HG03342 (cell line): ENCODE data around the gene TMPRSS13.
"Not testable (repeated sequence)": the region's sequence is repeated elsewhere in the genome, so short reads cannot be mapped to it uniquely, and the experiment has no call there.

ENCODE experiments used
- ATAC-seq: cut with Tn5 transposase; IDR thresholded peaks from one replicate; pipeline ENCODE4 v1.9.1; 2021; ENCODE audit warnings: mild to moderate bottlenecking, moderate library complexity; ENCODE audit not compliant: unreplicated experiment

Gene TMPRSS13

DNA sequence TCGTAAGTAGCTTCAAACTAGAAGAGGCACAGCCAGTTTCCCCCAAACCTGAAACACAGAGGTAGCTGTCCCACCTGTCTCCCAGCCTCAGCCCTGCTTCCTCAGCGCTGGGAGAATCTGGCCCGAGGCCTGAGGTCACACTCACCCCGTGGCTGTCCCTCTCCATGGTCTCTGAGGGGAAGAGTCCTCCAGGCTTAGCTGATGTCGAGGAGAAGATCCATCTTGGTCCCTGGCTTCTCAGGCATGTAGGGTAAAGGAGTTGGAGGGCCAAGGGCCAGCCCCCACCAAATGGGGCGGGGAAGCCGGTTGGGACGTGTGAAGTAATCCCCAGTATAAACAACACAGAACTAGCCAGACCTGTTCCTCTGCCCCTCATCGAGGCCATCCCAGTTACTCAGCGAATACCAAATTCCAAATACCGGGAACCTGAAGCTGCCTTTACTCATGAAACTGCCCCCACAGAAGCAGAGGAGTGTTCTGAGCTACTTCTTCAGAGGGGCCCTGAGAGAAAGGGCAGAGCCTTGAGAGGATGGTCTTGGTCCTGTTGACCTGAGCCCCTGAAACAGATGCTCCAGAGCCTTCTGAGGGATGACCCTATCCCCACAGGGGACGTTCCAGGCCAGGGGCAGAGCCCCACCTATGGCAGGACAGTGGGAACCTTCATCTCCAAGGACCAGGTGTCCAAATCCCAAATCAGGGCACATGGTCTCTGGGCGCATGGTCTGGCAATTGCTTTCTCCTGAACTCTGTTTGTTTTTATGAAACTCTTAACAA, at the start of gene TMPRSS13:
TMPRSS13 (minus strand) TSS at position 261 of the 774 bp plus-strand sequence; CDS start at position 166, 95 bp downstream.
- no peak for ATAC-seq

DNA sequence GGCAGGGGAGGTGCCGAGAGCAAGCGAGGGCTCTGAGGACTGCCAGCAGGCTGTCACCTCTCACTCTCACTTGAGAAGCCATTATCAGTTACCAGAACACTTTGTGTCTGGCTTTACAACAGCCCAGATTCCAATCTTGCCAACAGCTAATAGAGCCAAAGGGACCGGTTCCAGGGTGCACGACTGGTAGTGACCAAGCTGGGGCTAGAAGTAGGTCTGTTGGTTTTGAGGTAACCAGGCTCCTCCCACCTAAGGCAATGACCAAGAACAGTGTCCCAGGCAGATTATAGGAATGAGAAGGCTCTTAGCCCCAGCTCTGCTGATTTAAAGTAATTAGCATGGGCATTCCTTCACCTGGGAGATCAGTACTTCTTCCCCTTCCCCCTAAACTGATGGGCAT, 49.8 kb upstream of the TMPRSS13 start:
- ATAC-seq = no peak

DNA sequence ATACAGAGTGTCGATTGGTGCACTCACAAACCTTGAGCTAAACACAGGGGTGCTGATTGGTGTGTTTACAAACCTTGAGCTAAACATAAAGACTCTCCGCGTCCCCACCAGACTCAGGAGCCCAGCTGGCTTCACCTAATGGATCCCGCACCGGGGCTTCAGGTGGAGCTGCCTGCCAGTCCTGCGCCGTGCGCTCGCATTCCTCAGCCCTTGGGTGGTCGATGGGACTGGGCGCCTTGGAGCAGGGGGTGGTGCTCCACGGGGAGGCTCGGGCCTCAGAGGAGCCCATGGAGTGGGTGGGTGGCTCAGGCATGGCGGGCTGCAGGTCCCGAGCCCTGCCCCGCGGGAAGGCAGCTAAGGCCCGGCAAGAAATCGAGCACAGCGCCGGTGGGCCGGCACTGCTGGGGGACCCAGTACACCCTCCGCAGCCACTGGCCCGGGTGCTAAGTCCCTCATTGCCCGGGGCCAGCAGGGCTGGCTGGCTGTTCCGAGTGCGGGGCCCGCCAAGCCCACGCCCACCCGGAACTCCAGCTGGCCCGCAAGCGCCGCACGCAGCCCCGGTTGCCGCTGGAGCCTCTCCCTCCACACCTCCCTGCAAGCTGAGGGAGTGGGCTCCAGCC, 49.2 kb upstream of the TMPRSS13 start:
- not testable (repeated sequence) for ATAC-seq

DNA sequence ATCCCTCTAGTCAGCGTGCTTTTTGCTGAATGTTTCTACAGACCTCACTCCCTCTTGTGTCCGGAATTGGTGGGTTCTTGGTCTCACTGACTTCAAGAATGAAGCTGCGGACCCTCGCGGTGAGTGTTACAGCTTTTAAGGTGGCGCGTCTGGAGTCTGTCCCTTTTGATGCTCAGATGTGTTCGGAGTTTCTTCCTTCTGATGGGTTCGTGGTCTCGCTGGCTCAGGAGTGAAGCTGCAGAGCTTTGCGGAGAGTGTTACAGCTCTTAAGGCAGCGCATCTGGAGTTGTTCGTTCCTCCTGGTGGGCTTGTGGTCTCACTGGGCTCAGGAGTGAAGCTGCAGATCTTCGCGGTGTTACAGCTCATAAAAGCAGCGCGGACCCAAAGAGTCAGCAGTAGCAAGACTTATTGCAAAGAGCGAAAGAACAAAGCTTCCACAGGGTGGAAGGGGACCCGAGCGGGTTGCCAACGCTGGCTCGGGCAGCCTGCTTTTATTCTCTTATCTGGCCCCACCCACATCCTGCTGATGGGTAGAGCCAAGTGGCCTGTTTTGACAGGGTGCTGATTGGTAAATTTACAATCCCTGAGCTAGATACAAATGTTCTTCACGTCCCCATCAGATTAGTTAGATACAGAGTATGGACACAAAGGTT, 48.5 kb upstream of the TMPRSS13 start:
- ATAC-seq = not testable (repeated sequence)

DNA sequence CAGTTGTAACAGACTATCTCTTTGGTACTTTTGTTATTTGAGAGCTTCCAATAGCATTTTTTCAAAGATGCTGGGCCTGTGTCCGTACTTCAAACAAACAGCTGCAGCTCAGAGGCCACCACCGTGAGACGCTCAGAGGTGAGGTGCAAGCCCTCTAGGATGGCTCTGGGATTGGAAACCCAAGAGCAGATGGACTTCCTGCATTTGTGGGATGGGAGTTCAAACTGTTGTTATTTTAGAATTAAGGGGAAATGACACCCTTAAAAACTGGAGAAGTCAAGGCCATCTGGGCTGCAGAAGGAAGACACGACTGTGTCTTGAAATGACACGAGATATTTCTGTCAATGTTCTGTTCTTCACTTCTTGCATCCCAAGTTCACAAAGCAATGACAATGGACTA, 47.8 kb upstream of the TMPRSS13 start:
- ATAC-seq = no peak

DNA sequence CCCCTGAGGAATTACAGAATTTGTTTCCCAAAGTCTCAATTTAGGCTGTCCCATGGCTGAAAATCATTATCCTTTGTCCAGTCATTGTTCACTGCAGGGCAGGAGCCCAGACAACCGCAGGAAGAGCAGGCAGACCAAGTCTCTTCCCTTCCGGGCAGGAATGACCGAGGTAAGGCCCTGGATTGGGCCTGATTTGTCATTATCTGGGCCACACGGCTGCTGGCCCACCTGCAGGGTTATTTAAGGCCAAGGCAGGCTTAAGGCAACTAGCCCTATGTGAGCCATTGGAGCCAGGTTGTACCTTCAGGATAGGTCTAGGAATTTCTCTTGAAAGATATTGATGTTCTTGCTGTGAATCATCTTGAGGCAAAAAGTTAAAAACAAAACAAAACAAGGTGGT, 47.2 kb upstream of the TMPRSS13 start:
- no peak for ATAC-seq

DNA sequence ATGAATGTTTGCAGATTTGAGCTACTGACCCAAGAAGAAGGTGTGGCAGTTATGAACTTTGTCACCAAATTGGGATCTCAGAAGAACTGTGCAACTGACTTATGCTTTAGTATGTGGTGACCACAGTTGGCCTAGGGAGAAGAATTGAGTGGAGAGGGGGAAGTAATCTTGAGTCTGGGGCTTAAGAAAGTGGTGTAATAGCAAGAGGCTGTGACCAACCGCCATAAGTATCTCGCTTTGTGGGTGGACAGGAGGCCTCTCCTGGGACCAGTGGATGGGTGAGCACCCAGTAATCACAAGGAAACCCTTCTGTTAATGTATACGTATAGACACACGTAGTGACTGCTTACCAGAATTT, 44.3 kb upstream of the TMPRSS13 start:
- ATAC-seq = no peak

DNA sequence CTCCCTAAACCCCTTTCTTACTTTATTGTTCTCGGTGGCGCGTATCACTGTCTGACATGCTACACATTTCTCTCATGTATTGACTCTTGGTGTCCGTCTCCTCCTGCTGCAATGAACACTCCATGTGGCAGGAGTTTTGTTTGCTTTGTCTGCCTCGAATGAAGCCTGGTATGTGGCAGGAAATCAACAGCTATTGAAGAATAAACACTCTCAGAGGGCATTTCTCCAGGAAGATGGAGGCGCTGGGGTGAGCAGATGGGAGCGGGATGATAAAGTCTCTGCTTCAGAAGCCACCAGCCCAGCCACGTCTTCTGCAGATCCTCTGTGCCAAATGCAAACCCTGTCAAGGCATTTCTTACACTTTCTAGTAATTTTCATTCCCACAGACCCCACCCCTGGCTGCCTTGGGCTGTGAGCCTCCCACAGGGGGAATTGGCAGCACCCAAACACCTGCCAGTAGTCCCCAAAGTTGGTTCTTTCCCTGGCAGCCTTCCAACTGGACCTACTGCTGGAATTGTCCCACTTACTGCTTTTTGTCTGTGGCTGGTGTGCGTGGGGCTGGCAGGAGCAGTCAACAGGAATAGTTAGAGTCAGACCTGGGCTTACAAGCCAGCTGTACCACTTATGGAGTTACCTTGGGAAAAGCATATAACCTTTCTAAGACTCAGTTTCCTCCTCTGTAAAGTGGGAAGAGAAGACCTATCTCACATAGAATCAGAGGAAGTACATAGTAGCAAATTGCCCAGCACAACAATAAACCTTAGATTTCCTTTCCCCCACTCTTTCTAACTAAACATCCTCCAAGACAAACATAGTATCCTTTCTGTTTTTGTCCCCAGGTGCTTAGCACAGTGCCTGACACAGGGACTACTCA, 43.7 kb upstream of the TMPRSS13 start:
- ATAC-seq = no peak

DNA sequence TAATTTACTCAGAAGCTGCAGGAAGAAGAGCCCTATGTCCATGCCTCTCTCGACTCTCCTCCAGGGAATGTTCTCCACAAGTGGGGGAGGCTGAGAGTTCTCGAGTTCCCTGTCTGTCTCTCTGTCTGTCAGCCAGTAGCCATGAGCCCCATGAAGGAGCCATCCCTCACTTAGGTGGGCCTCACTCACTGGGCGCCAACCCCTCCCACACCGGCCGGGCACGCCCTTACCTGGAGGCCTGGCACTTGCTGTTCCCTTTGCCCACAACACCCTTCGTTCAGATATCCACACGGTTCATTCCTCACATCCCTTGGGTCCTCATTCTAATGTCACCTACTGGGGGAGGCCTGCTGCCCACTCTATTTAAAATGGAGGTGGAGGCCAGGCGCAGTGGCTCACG, 42.8 kb upstream of the TMPRSS13 start:
- ATAC-seq = no peak

DNA sequence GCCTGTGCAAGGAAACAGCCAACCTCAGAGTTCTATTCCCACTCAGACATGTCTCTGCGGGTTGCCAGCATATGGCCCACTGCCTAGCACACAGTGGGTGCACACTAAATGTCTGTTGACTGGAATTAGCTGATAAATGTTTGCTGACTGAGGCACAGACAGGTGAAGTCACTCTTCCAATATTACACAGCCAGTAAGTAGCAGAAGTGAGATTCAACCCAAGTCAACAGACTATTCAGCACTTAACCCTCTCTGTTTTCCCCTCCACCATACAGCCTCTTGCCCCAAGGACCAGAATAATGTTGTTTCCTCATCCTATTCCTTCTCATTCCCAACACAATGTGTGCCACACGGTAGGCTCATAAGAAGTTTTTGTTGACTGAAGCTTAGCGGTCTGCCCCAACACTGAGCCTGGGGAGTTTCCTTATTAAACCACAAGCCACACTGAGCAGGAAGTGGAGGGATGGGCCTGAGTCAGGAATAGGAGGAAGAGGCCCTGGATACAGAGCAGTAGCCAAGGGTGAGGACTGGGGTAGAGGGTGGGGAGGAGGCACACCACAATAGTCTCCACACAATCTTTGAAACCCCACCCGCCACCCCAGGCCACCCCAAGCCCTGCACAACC, 41.3 kb upstream of the TMPRSS13 start:
- ATAC-seq = no peak

DNA sequence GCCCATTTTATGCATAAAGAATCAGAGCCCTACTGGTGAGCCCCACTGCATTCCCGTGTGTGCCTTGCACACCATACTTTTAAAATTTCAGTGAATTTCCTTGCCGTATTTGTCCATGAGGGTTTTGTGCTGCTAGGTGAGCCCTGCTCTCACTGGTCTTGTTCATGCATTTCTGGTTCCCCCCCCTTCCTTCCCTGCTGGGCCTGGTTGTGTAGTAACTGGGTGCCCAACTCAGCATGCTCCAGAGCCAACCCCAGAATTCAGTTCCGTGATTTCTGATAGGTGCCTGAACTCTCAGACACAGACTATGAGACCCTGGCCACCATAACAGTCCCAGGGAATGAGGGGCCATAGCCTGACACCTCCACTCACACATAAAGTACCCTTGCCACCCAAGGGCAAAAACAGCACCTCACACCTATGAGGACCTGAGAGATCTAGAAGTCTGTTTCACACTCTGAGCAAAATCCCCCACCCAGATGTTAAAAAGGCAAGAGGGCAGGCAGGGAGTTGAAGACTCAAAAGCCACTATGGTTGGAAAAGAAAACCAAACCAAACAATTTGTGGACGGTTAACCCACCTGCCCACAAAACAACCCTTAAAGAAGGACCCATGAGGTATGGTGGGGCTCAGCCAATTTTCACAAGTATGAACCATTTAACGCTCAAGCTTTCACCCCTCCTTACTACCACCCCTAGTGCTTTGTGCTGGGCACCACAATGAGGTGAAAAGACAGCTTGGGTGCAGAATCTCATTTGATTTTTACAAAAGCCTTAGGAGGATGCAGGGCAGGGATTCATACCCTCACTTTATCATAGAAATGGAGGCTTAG, 40.2 kb upstream of the TMPRSS13 start:
- no peak for ATAC-seq

DNA sequence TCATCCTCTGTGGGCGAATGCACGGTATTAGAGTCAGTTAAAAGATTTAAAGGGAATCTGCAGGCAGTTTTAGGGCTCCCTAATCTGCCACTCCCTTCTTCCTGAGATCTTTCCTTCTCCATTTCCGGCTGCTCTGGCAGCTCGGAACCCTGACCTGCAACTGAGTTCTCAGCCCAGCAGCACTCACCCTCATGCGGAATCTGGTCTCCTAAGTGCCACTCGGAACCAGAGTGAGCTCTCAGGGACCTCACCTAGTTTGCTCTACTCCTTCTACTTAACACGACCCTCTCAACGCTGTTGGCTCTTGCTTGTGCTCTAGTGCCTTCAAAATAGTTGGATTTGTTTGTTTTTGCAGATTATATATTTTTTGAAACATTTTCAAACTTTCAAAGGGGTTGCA, 37.7 kb upstream of the TMPRSS13 start:
- no peak for ATAC-seq

DNA sequence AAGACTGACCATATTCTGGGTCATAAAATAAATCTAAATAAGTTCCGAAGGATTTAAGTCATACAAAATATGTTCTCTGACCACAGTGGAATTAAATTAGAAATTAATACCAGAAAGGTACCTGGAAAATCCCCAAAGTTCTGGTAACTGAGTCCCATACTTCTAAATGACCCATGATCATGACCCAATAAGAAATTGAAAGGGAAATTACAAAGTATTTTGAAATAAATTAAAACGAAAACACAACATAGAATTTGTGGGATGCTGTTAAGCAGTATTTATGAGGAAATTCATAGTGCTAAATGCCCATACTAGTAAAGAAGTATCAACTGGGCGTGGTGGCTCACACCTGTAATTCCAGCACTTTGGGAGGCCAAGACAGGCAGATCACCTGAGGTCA, 33.6 kb upstream of the TMPRSS13 start:
- ATAC-seq = no peak

DNA sequence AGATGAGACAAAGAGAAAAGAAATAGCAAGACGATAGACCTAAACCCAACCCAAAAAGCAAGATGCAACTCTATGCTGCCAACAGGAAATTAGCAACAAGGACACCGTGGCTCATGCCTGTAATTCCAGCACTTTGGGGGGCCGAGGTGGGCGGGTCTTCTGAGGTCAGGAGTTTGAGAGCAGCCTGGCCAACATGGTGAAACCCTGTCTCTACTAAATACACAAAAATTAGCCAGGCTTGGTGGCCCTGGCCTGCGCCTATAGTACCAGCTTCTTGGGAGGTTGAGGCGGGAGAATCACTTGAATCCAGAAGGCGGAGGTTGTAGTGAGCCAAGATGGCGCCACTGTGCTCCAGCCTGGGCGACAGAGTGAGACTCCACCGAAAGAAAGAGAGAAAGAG, 32.7 kb upstream of the TMPRSS13 start:
- ATAC-seq = no peak

DNA sequence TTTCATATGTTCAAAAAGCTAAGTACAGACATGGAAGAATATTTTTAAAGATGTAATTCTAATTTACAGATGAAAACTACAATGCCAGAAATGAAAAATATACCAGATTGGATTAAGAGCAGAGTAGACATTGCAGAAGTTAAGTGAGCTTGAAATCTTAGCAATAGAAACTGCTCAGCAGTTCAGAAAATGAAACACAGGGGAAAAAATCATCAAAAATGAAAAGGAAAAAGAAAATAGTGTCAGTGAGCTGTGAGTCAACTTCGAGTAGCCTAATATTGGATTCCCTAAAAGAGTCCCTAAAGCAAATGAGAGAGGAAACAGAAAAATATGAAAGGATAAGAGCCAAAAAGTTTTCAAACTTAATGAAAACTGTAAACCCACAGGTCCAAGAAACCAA, 31.2 kb upstream of the TMPRSS13 start:
- ATAC-seq = no peak

DNA sequence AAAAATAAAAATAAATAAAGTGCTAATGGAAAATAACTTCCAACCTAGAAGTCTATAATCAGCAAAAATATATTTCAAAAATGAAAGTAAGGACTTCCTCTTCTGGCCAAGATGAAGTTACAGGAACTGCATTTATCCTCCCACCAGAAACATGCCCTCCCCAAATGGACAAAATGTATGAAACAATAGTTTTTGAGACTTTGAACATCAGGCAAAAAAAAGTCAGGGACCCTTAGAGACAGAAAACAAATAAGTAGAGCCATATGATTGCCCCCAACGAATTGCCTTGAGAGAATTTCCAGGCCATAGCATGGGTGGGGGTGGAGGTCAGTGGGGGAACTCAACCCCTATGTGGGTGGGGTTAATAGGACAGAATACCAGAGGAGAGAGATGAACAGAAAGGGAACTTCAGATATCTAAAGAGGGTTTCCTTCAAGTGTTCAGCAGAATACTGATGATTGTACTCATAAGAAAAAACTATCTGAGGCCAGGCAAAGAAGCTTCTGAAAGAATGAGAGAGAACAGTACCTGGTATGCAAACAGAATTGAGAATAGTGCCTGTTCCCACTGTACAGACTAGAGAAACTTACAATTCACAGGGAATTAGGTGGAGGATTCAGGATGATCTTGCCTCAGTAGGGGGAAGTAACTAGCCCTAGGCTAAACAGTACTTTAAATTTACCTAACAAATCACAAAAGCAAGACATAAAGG, 30.4 kb upstream of the TMPRSS13 start:
- no peak for ATAC-seq

DNA sequence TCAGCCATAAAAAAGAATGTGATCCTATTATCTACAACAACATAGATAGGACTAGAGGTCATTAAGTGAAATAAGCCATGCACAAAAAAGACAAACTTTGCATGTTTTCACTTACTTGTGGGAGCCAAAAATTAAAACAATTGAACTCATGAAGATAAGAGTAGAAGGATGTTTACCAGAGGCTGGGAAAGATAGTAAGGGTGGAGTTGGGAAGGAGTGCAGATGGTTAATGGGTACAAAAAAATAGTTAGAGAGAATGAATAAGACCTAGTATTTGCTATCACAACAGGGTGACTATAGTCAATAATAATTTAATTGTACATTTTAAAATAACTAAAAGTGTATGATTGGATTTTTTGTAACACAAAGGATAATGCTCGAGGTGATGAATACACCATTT, 29.7 kb upstream of the TMPRSS13 start:
- ATAC-seq = no peak

DNA sequence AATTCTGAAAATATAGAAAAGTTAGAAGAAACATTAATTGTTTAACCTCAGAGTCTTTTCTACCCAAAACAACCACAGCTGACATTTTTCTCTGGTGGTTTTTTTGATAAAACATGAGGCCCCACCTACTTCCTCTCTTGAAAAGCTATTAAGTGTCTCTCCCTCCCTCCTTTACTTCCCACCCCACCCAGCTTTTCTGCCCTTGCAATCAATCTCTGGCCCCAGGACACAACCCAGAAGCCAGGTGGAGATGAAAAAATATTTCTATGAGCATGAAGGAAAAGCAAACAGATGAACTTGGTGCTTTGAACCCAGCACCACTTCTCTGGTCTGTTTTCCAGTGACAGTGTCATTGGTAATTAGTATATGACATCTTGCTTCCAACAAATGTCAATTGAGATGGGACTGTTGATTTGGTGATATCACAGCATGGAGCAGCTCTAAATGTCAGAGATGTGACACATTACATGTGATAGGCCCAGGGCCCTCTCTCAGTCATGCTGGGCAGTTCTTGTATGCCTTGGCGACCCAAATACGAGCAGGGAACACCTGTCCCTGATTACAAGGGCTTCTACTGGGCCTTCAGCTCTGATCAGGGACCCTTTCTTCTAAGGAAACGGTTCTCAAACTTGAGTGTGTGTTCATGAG, 23.9 kb upstream of the TMPRSS13 start:
- no peak for ATAC-seq
